Measurements from ENCODE around the gene MSI2. TPM values are rescaled to one million over a fixed set of nuclear protein-coding genes. Genes with fewer than 3 reads are reported as not detected.

Gene MSI2
- total and polyA plus RNA-seq, 2 experiments from 2014 or later: 18.9 to 41.8 TPM

DNA sequence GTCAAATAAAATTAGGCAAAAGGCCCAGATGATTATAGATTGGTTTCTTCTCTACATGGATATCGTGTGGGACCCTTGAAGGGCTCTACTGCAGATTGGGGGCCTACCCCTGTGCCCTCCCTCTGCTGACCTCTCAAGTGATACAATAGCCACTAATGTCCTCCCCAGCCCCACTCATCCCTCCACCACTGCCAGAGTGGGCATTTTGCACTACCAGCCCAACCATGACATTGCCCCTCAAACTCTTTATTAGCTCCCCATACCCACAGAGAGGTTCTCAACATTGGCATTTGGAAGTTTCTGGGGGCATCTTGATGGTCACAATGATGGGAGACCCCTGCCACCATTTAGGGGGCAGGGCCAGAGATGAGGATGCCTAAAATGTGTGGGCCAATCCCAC lies 446.9 kb downstream of the MSI2 start:
- TF ChIP-seq ZNF331 (CRISPR knock-in tag; IDR thresholded peaks at IDR 0.05; ENCODE audit: low read depth): no peak
- TF ChIP-seq EZH2 (IDR thresholded peaks at IDR 0.05; ENCODE audit: low read depth, unreplicated experiment): no peak
- TF ChIP-seq, protein P1, sequence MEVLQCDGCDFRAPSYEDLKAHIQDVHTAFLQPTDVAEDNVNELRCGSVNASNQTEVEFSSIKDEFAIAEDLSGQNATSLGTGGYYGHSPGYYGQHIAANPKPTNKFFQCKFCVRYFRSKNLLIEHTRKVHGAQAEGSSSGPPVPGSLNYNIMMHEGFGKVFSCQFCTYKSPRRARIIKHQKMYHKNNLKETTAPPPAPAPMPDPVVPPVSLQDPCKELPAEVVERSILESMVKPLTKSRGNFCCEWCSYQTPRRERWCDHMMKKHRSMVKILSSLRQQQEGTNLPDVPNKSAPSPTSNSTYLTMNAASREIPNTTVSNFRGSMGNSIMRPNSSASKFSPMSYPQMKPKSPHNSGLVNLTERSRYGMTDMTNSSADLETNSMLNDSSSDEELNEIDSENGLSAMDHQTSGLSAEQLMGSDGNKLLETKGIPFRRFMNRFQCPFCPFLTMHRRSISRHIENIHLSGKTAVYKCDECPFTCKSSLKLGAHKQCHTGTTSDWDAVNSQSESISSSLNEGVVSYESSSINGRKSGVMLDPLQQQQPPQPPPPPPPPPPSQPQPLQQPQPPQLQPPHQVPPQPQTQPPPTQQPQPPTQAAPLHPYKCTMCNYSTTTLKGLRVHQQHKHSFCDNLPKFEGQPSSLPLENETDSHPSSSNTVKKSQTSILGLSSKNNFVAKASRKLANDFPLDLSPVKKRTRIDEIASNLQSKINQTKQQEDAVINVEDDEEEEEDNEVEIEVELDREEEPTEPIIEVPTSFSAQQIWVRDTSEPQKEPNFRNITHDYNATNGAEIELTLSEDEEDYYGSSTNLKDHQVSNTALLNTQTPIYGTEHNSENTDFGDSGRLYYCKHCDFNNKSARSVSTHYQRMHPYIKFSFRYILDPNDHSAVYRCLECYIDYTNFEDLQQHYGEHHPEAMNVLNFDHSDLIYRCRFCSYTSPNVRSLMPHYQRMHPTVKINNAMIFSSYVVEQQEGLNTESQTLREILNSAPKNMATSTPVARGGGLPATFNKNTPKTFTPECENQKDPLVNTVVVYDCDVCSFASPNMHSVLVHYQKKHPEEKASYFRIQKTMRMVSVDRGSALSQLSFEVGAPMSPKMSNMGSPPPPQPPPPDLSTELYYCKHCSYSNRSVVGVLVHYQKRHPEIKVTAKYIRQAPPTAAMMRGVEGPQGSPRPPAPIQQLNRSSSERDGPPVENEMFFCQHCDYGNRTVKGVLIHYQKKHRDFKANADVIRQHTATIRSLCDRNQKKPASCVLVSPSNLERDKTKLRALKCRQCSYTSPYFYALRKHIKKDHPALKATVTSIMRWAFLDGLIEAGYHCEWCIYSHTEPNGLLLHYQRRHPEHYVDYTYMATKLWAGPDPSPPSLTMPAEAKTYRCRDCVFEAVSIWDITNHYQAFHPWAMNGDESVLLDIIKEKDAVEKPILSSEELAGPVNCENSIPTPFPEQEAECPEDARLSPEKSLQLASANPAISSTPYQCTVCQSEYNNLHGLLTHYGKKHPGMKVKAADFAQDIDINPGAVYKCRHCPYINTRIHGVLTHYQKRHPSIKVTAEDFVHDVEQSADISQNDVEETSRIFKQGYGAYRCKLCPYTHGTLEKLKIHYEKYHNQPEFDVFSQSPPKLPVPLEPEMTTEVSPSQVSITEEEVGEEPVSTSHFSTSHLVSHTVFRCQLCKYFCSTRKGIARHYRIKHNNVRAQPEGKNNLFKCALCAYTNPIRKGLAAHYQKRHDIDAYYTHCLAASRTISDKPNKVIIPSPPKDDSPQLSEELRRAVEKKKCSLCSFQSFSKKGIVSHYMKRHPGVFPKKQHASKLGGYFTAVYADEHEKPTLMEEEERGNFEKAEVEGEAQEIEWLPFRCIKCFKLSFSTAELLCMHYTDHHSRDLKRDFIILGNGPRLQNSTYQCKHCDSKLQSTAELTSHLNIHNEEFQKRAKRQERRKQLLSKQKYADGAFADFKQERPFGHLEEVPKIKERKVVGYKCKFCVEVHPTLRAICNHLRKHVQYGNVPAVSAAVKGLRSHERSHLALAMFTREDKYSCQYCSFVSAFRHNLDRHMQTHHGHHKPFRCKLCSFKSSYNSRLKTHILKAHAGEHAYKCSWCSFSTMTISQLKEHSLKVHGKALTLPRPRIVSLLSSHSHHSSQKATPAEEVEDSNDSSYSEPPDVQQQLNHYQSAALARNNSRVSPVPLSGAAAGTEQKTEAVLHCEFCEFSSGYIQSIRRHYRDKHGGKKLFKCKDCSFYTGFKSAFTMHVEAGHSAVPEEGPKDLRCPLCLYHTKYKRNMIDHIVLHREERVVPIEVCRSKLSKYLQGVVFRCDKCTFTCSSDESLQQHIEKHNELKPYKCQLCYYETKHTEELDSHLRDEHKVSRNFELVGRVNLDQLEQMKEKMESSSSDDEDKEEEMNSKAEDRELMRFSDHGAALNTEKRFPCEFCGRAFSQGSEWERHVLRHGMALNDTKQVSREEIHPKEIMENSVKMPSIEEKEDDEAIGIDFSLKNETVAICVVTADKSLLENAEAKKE (CRISPR knock-in tag; IDR thresholded peaks at IDR 0.05): no peak
- no peak for TF ChIP-seq JUNB (IDR thresholded peaks at IDR 0.05; ENCODE audit: unreplicated experiment)
- no peak for TF ChIP-seq ZNF114 (CRISPR knock-in tag; IDR thresholded peaks at IDR 0.05)
- TF ChIP-seq POLR2AphosphoS5 (IDR thresholded peaks at IDR 0.05; ENCODE audit: low read depth): no peak
- TF ChIP-seq NANOG (IDR thresholded peaks at IDR 0.05; ENCODE audit: borderline replicate concordance): no peak
- no peak for TF ChIP-seq CREB1 (CRISPR knock-in tag; IDR thresholded peaks at IDR 0.05; ENCODE audit: low read depth)
- TF ChIP-seq, protein P2, sequence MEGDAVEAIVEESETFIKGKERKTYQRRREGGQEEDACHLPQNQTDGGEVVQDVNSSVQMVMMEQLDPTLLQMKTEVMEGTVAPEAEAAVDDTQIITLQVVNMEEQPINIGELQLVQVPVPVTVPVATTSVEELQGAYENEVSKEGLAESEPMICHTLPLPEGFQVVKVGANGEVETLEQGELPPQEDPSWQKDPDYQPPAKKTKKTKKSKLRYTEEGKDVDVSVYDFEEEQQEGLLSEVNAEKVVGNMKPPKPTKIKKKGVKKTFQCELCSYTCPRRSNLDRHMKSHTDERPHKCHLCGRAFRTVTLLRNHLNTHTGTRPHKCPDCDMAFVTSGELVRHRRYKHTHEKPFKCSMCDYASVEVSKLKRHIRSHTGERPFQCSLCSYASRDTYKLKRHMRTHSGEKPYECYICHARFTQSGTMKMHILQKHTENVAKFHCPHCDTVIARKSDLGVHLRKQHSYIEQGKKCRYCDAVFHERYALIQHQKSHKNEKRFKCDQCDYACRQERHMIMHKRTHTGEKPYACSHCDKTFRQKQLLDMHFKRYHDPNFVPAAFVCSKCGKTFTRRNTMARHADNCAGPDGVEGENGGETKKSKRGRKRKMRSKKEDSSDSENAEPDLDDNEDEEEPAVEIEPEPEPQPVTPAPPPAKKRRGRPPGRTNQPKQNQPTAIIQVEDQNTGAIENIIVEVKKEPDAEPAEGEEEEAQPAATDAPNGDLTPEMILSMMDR (conservative IDR thresholded peaks at IDR 0.05; ENCODE audit: low read depth in 2 of 2): no peak
- TF ChIP-seq STAT1 (IDR thresholded peaks at IDR 0.05; ENCODE audit: unreplicated experiment): no peak
- no peak for TF ChIP-seq EZH2phosphoT487 (IDR thresholded peaks at IDR 0.05; ENCODE audit: unreplicated experiment)
- TF ChIP-seq, protein P3, sequence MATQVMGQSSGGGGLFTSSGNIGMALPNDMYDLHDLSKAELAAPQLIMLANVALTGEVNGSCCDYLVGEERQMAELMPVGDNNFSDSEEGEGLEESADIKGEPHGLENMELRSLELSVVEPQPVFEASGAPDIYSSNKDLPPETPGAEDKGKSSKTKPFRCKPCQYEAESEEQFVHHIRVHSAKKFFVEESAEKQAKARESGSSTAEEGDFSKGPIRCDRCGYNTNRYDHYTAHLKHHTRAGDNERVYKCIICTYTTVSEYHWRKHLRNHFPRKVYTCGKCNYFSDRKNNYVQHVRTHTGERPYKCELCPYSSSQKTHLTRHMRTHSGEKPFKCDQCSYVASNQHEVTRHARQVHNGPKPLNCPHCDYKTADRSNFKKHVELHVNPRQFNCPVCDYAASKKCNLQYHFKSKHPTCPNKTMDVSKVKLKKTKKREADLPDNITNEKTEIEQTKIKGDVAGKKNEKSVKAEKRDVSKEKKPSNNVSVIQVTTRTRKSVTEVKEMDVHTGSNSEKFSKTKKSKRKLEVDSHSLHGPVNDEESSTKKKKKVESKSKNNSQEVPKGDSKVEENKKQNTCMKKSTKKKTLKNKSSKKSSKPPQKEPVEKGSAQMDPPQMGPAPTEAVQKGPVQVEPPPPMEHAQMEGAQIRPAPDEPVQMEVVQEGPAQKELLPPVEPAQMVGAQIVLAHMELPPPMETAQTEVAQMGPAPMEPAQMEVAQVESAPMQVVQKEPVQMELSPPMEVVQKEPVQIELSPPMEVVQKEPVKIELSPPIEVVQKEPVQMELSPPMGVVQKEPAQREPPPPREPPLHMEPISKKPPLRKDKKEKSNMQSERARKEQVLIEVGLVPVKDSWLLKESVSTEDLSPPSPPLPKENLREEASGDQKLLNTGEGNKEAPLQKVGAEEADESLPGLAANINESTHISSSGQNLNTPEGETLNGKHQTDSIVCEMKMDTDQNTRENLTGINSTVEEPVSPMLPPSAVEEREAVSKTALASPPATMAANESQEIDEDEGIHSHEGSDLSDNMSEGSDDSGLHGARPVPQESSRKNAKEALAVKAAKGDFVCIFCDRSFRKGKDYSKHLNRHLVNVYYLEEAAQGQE (IDR thresholded peaks at IDR 0.05; ENCODE audit: unreplicated experiment): no peak
- TF ChIP-seq, protein P4, sequence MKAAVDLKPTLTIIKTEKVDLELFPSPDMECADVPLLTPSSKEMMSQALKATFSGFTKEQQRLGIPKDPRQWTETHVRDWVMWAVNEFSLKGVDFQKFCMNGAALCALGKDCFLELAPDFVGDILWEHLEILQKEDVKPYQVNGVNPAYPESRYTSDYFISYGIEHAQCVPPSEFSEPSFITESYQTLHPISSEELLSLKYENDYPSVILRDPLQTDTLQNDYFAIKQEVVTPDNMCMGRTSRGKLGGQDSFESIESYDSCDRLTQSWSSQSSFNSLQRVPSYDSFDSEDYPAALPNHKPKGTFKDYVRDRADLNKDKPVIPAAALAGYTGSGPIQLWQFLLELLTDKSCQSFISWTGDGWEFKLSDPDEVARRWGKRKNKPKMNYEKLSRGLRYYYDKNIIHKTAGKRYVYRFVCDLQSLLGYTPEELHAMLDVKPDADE (IDR thresholded peaks at IDR 0.05): no peak
- H3K9me2 ChIP-seq (ENCODE audit: insufficient read depth): no peaks in the 10 kb centered on the region
- no peak overlapping the region for H3K4me2 ChIP-seq
- no peaks in the 10 kb centered on the region for H3K79me2 ChIP-seq (replicated peaks; ENCODE audit: insufficient read depth)
- H3K36me3 Mint-ChIP-seq (ENCODE audit: low read depth): no peaks in the 10 kb centered on the region
- DNase-seq (ENCODE audit: low spot score): no peak
- no peak overlapping the region for H3K4me3 Mint-ChIP-seq
- ATAC-seq: no peak
- peaks cover 17% of the 10 kb centered on the region for H3K4me1 Mint-ChIP-seq
- no peak overlapping the region for H3K4me3 ChIP-seq
- no peaks in the 10 kb centered on the region for H4K20me1 ChIP-seq (replicated peaks; ENCODE audit: insufficient read depth)
- no peaks in the 10 kb centered on the region for H3K27me3 ChIP-seq (ENCODE audit: insufficient read depth)
- H3K27ac Mint-ChIP-seq: no peak overlapping the region
- no peak overlapping the region for H2AFZ ChIP-seq
- no peaks in the 10 kb centered on the region for H3K36me3 ChIP-seq (ENCODE audit: insufficient read depth)
- H3K27ac ChIP-seq (ENCODE audit: low read depth): no peak overlapping the region
- H3K9me3 Mint-ChIP-seq: no peaks in the 10 kb centered on the region
- H3K27me3 Mint-ChIP-seq (ENCODE audit: insufficient read depth, low read depth, poor library complexity): peaks cover 3% of the 10 kb centered on the region
- peaks cover 9% of the 10 kb centered on the region for H3K4me1 ChIP-seq (ENCODE audit: insufficient read depth)
- H3F3A ChIP-seq (replicated peaks; ENCODE audit: low read depth): no peaks in the 10 kb centered on the region

Measured in GM23338 (cell line).